PC-3 (cell line): ENCODE measurements around the gene SLC39A11.

Experiments
- EZH2 ChIP-seq: fragments of 300-600 bp; sonication (generic); IDR thresholded peaks from one replicate; pipeline ENCODE4 v1.6.1; 2017; ENCODE audit warnings: antibody characterized with exemption, mild to moderate bottlenecking, low read length; ENCODE audit not compliant: unreplicated experiment
- EZH2phosphoT487 ChIP-seq: fragments of 300-600 bp; sonication (generic); IDR thresholded peaks from 2 replicates; pipeline ENCODE4 v1.6.1; 2018; ENCODE audit warnings: mild to moderate bottlenecking, antibody characterized with exemption, low read length, borderline replicate concordance
- TF ChIP-seq, protein P1 (sequence below): fragments of 300-600 bp; sonication (generic); conservative IDR thresholded peaks from 2 replicates; pipeline ENCODE4 v1.5.1; 2017; ENCODE audit warnings: antibody characterized with exemption, low read depth, mild to moderate bottlenecking, low read length

DNA sequence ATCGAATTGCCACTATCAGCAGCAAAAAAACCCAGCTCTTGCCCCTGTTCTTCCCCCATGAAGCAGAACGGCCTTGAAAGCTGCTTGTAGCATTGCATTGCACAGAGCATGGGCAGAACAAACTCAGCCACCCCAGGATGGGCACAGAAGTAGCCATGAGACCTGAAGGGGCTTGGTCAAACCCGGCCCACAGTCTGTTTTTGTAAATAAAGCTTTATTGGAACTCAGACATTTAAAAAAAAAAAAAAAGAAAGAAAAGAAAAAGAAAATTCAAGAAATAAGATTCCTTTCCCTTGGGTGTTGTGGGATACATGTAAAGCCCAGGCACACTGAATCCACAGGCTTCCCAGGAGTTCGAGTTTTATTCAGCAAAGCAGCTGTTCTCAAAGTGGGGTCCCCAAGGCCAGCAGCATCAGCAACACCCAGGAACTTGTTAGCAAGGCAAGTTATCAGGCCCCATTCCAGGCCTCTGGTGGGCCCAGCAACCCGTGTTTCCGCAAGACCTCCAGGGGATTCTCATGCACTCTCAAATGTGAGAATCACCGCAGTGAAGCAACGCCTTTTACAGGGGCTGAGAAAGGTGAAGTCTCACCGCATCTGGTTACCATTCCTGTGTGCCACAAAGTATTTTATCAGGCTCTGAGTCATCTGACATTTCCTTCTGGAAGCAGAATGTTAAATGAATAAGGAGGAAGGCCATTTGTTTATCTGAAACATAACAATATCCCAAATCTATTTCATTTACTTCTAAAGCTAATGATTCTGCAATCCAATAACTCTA lies 108.2 kb downstream of the SLC39A11 start:
- TF ChIP-seq, protein P1, sequence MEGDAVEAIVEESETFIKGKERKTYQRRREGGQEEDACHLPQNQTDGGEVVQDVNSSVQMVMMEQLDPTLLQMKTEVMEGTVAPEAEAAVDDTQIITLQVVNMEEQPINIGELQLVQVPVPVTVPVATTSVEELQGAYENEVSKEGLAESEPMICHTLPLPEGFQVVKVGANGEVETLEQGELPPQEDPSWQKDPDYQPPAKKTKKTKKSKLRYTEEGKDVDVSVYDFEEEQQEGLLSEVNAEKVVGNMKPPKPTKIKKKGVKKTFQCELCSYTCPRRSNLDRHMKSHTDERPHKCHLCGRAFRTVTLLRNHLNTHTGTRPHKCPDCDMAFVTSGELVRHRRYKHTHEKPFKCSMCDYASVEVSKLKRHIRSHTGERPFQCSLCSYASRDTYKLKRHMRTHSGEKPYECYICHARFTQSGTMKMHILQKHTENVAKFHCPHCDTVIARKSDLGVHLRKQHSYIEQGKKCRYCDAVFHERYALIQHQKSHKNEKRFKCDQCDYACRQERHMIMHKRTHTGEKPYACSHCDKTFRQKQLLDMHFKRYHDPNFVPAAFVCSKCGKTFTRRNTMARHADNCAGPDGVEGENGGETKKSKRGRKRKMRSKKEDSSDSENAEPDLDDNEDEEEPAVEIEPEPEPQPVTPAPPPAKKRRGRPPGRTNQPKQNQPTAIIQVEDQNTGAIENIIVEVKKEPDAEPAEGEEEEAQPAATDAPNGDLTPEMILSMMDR = no peak
- no peak for TF ChIP-seq EZH2
- no peak for TF ChIP-seq EZH2phosphoT487
